HG02840 (cell line): ENCODE results near the gene SGPP2.
"Not testable (repeated sequence)": the region's sequence is repeated elsewhere in the genome, so short reads cannot be mapped to it uniquely, and the experiment has no call there.

Experiments
- ATAC-seq: cut with Tn5 transposase; IDR thresholded peaks from one replicate; pipeline ENCODE4 v1.9.1; 2021; ENCODE audit warnings: mild to moderate bottlenecking, moderate library complexity, moderate number of reproducible peaks; ENCODE audit not compliant: unreplicated experiment, low FRiP score

SGPP2 gene

GRCh38 chr2:222568865-222569264, 144.5 kb downstream of the SGPP2 start:
- no peak for ATAC-seq

GRCh38 chr2:222569826-222570225, 145.5 kb downstream of the SGPP2 start:
- no peak for ATAC-seq

GRCh38 chr2:222572264-222572721, 147.9 kb downstream of the SGPP2 start:
- no peak for ATAC-seq

- ATAC-seq: no peak
Observed at GRCh38 chr2:222572751-222573174, 148.4 kb downstream of the SGPP2 start.

GRCh38 chr2:222575618-222576017, 151.3 kb downstream of the SGPP2 start:
- ATAC-seq: no peak

- ATAC-seq: no peak
Observed at GRCh38 chr2:222576171-222577081, 152.1 kb downstream of the SGPP2 start.

GRCh38 chr2:222577341-222577740, 153.0 kb downstream of the SGPP2 start:
- ATAC-seq: no peak

GRCh38 chr2:222582928-222583327, 158.6 kb downstream of the SGPP2 start:
- ATAC-seq: no peak

GRCh38 chr2:222584589-222584988, 160.2 kb downstream of the SGPP2 start:
- not testable (repeated sequence) for ATAC-seq

GRCh38 chr2:222591661-222592060, 167.3 kb downstream of the SGPP2 start:
- no peak for ATAC-seq

GRCh38 chr2:222592176-222592575, 167.8 kb downstream of the SGPP2 start:
- ATAC-seq: no peak

- ATAC-seq: no peak
Observed at GRCh38 chr2:222594679-222595078, 170.3 kb downstream of the SGPP2 start.

- ATAC-seq: no peak
Observed at GRCh38 chr2:222595581-222595980, 171.2 kb downstream of the SGPP2 start.

- no peak for ATAC-seq
Observed at GRCh38 chr2:222598611-222599010, 174.3 kb downstream of the SGPP2 start.

GRCh38 chr2:222603501-222603900, 179.2 kb downstream of the SGPP2 start:
- no peak for ATAC-seq

- no peak for ATAC-seq
Observed at GRCh38 chr2:222604749-222605515, 180.6 kb downstream of the SGPP2 start.

- no peak for ATAC-seq
Observed at GRCh38 chr2:222606306-222606705, 182.0 kb downstream of the SGPP2 start.

- ATAC-seq: no peak
Observed at GRCh38 chr2:222608081-222608480, 183.7 kb downstream of the SGPP2 start.

GRCh38 chr2:222609381-222609780, 185.0 kb downstream of the SGPP2 start:
- no peak for ATAC-seq
